HG03460 (cell line): ENCODE results near the gene LPP.

Experiments used
- ATAC-seq: cut with Tn5 transposase; IDR thresholded peaks from one replicate; pipeline ENCODE4 v1.9.1; 2021; ENCODE audit not compliant: unreplicated experiment

Gene LPP

DNA sequence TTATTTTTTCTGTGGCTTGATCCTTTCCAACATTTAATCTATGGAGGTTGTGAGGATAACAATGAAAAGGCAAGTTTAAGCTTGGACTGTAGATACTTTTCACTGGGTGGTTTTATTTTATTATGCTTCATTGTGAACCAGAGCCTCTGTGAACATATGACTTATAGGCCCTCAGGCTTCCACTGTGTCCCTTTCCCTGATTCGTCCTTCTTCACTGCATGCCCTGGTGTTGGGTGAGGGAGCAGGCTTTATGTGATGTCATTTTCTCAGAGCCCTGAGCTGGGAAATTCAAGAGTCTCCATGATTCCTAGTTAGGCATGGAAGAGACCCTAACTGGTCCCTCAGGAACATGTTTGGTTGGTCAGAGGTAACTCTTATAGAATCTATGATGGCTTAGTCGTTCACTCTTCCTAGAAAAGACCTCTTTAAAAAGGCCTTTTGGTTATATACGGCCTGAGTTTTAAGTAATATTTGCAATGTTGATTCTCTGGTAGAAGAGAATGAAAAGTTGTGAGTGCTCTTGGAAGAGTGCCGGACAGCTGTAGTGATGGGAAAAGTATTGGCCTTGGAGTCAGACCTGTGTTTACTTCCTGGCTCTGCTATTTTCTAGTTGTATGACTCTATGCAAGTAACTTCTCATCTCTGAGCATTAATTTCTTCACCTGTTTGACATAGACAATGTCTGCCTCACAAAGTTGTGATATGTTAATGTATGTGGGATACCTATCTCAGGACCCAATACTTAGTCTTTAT, 168.4 kb downstream of the LPP start:
- no peak for ATAC-seq

DNA sequence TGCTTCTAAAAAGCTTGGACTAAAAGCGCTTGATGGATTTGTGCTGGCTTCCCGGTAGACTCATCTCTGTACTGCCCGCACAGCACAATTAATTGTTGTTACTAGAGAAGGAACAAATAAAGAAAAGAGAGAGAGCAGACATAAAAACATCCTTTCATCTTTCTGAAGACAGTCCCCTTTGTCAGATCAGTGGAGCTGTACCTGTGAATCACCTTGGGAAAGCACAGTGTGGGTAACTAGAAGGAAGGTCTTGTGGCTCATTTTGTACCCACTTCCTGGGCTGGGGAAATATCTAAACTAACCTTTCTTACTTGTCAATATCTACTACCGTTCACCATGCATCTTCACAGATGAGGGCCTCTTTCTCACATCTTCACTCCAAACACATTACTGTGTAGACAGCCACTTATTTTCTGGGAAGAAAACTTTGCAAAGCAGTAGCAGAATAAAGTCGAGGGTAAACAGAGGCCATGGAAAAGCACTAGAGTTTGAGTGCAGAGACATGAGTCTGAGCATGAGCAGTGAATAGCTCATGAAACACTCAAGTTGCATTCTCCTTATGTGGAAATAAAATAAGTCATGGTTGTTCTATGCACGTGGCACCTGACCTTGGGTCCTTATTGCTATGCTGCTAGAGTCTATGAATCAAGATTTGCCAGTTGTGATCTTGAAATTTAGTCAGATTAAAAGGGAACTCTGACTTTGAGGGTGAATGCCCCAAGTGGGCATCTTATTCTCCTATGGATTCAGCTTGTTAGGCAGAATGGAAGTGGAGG, 169.3 kb downstream of the LPP start:
- ATAC-seq = no peak

DNA sequence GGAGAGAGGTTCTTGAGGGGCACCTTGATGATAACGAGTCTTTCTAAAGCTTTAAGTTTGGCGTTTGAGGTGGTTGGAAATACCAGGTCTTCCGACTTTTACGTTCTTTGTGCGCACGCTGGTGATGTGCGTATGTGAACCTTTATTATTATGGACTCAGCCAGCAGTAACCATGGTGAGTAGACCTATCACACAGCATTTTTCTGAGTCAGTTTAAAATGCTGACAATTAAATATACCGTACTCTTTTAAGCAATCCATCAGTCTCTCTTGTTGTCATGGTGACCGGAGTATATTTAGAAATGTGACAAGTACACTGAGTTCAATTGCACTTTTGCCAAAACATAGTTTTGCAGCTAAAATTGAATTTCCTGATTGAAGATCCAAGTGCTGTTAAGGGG, 172.2 kb downstream of the LPP start:
- ATAC-seq = no peak

DNA sequence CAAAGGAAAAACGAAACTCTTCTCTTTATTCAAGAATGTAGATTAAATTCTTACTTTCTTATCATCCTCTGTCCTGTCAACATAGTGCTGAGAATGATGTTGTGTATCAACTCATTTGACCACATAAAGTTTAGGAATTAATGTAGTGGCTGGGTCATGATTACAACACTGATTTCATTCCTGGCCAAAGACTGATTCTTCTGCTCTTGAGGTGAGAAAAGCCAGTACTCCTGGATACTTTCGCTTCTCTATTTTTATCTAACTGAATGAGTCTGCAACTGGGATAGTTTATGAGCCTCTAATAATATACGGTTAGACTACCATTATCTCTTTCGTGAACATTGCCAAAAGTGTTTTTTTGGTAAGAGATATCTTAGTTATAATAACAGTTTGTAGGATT, 173.0 kb downstream of the LPP start:
- ATAC-seq = no peak

DNA sequence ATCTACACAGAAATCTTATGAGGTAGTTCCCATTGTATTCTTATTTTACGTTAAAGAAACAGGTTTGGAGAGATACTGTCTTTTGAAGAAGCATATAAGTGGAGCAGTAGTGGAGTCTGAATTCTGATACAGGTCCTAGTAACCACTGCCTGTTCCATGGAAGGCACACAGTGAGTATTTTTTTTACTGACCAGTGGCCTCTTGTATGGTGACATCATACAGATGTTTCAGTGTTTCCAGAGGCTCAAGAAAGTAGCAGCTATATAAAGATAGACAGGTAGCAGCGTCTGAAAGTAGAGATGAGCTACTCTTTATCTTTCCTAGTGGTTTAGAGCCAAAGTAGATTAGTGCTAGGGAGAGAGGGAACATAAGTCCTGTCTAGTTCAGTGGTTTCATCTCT, 173.5 kb downstream of the LPP start:
- ATAC-seq = no peak

DNA sequence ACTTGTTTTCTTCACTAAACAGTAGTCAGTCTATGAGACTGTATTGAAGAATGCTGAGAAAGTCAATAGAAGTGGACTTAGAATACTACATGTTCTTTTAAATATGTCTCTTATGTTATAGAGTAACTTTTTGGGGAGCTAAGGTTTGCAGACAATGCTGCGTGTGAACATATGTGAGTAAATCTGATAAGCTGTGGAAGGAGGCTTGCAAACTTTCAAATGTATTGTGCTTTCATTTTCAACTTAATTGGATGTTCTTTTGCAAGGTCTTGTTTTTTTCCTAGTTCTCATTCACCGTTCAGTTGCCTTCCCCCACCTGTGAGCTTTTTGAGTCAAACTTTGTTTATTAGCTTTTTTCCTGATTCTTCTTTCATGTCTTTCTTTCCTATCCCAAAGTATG, 176.2 kb downstream of the LPP start:
- ATAC-seq = no peak

DNA sequence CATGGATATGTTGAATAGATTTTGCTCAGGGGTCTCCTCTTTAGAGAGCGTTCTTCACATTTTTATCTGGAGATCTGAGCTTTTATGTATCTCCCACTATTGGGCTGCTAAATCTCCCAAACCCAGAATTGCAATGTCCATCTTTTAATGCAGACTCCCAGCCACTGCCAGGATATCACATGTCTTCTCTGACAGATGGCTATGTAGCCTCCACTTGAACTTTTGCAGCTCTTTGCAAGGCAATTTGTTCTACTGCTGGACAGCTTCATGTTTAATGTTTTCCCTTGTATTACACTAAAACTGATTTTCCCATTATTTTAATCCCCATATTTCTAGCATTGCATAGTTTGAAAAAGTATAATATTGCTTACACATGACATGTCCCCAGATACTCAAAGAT, 177.2 kb downstream of the LPP start:
- no peak for ATAC-seq

DNA sequence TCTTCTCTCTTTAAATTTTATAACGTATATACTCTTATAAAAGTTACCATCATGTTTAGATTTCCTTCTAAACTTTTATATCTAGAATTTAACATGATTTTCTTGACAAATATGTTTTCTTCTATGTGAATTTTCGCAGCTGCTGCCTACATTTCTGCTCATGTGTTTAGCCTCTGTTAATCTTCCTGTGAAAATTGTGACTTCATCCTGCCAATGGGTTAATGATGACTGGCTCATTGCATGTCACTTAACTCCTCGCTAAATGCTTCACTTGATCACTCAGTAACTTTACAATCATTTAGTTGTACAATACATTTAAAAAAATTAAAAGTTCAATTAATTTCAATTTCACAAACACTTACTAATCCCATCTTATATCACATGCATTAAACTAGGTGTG, 178.1 kb downstream of the LPP start:
- no peak for ATAC-seq

DNA sequence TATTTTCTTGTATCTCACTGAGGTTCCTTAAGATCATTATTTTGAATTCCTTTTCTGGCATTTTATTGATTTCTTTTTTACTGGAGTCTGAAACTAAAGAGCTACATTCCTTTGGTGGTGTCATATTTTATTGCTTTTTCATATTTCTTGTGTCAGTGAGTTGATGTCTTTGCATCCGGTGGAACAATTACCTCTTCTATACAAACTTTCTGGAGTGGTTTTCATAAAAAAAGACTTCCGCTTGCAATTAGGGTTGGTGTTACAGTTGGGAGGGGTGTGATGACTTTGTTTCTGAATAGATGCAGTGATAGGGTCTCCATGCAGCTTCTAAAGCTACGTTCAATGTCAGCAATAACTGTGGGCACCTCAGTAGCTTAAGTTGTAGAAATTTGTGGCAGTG, 181.7 kb downstream of the LPP start:
- ATAC-seq = no peak

DNA sequence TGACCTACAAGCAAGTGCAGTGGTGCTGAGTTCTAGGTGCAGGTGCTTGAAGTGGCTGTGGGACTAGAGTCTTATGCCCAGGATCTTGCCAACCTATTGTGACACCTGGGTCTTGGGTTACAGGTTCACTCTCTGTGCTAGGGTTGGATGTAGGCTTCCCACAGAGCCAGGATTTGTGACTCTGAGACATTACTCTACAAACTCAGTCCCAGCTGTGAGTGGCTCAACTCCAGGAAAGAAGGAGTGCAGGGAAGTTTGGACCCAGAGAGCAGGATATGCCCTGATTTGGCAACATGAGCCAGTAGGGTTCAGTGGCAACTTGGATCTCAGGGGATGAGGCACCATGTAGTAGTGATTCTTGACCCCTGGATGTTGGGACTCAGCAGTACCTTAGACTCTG, 182.2 kb downstream of the LPP start:
- ATAC-seq = no peak

DNA sequence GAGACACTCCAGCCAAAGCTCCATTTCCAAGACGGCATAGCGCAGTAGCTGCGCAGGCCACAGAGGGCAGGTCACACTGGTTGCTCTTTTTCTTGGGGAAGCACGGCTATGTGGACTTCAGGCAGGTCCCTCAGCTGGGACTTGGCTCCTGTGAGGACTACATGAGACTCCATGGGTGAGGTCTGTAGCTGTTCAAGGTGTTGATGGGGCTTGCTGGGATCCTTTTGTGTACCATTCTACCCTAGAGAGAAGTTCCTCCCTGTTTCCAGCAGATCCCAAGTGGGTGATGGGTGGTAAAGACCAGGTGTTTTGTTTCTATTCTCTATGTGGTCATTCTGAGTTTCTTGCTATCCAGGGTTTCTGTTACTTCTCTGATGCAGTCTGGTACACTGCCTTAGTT, 183.3 kb downstream of the LPP start:
- no peak for ATAC-seq

DNA sequence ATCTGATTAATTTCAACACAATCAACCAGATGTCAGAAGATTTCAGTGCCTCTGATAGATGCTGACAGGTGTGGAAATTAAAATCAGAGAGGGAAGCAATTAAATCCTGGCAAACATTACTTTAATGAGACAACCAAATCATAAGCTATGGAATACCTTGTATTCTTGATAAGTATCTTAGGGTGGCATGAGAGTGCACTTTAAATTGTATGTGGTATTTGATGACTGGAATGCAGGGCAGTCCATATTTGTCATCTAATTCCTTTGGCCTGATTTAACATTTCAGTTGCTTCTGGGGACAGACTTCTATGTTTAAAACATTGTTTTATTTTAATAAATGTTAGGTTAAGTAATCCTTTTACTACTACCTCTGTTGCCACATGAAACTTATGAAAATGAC, 184.1 kb downstream of the LPP start:
- no peak for ATAC-seq

DNA sequence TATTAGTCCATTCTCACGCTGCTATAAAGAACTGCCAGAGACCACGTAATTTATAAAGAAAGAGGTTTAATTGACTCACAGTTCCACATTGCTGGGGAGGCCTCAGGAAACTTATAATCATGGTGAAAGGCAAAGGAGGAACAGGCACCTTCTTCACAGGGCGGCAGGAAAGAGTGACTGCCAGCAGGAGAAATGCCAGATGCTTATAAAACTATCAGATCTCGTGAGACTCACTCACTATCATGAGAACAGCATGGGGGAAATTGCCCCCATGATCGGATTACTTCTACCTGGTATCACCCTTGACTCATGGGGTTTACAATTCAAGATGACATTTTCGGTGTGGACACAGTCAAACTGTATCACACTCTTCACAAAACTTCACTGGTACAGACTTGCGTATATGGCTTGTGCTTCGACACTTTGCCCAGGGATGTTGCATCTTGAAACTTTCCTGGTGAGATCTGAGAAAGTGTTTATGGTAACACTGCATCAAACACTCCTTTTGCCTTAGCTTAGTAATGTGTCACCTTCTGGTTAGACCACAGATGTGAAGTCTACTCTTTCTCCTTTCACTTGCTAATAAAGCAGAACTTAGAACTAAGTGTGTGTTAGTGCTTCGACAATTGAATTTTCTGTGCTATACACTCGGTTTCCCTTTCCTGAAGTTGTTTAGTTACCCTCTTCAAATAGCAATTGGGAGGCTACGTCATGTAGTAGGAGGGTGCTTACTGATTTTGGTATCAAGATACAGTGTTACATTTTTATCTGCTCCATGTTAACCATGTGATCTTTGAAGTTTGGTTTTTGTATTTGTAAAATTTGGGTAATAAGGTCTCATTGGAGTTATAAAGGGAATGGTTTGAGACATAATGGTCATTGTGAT, 185.7 kb downstream of the LPP start:
- no peak for ATAC-seq

DNA sequence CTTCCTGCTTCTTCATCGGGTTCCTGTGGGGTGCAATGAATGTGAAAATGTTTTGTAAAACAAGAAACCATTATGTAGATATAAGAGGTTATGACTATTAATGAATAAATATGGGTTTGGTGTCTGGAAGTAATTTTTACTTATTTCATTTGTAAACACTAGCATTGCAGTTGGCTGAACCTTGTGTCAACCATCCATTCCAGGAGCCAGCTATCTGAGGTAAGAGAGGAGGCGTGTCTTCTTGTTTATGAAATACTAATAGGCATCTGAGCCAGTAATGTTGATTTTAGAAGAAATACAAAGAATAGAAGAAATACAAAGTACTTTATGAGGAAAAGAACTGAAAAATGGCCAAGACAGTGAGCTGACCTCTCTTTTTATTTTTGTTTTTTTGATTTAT, 187.5 kb downstream of the LPP start:
- no peak for ATAC-seq

DNA sequence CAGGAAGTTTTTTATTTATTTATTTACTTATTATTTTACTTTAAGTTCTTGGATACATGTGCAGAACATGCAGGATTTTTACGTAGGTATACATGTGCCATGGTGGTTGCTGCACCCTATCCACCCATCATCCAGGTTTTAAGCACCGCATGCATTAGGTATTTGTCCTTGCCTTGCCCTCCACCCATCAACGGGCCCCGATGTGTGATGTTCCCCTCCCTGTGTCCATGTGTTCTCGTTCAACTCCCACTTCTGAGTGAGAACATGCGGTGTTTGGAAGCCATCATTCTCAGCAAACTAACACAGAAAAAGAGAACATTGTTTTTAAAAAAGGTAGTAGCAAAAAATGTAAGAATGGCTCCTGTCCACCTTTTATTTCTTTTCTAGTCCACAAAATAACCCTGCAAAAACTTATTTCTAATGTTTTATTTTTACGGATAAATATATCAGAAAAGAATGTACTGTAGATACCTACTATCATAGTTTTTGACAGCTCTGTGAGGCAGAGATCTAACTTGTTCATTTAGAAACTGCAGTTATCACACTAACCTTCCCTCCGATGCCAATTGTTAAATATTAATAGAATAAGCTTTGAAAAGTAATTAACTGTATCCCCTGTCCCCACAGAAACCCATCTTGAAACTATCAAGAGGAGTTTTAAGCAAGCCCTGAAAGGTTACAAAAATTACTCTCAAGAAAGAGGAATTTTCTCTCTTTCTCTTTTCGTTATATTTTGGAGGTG, 189.2 kb downstream of the LPP start:
- no peak for ATAC-seq

DNA sequence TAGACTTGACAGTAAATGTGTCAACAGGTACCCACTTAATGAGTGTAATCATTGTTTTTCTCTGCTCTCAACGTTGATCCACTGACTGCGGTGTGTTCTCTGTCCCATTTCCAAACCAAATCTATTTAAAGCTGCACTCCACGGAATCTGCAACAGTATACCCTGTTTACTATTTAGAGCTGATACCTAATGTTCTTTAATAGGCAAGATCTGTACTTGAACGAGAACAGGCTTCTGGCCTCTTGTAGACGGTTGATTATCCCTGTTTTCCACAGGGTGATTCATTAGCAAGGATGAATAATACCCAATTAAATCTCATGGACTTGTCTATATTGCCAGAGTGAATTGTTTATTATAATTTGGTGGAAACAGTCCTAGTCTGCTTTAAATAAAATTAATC, 189.9 kb downstream of the LPP start:
- no peak for ATAC-seq

DNA sequence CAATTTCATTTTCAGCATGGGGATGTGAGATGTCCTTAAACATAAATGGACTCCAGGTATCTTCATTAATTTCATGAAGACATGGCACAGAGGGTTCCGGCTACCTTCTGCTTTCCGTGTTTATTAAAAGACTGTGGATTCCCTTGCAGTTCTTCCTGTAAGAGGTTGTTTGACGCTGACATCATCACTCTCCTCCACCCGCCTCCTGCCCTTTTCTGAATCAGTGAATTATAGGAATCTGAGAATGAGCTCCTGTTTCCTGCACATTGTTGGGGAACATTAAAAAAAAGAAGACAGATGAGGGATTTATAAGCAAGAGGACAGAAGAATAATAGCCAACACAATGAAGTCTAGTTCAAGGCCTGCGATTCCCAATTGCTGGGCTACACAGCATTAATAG, 191.3 kb downstream of the LPP start:
- ATAC-seq = no peak

DNA sequence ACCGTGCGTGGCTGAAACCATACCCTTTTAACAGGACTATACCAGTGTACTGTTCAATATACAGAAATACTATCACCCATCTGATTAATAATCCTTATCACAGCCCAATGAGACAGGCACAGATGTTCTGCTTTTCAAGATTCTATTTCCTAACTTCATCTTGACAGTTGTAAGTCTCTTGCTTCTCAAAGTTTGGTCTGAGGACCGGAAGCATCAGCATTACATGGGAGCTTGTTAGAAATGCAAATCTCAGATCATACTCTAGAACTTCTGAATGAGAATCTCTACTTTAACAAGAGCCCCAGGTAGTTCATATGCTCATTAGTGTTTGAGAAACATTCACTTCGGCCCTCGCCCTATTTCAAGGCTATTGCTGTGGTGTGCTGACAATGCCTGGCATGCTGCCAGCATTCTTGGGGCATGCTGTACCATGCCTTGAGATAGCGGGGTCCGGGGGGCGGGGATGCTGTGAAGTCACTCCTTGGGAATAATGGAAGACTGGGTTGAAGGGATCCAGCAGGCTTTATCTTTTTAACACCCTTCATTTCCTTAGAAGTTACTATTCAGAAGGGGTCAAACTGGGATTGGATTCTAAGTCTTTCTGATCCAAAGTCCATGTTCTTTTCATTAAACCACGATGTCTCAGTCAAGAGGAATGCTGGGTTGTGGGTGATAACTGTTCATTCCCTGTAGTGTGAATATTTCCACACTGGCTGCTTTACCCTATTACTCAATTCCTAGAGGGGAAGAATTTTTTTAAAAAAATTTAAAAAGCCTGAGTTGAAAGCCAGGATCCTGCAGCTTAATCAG, 194.7 kb downstream of the LPP start:
- ATAC-seq = no peak

DNA sequence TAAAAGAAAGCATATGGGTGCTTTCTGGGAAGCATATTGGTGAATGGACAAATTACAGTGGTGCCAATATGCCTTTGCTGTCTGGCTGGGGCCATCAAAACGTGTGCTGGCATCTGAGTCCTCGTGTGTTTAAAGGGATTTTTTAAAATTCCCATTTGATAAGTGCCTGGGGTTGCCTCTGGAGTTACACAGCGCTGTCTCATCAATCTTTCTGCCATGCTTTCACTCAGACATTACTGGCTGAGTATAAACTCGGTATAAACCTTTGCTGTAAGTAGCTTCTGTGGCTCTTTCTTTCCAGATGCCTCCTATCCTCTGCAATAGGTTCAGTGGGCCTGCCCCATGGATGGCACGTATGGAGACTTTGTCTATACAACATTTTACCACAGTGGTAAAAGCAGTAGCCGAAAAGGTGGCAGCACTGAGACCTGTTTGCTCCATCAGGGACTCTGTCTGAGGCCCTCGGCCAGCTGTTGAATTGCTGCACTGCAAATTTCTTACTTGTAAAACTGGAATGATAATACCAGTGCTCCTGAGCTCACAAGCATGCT, 195.5 kb downstream of the LPP start:
- no peak for ATAC-seq

DNA sequence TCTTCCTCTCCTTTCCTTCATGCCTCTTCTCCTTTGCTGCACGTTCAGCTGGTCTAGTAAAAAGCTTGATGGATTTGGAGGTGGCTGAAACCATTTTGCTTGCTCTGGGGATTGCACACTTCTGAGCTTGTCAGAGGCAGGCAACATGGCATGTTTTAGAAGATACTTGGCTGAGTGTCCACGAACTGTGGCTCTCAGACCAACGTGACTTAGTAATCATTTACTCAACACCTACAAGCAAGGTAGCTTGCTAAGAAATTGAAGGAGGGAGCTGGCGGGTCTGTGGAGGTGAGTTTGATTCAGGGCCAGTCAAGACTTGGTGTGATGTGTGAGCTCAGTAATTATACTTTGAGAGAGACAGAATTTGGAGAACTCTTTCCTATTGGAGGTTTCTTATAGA, 196.0 kb downstream of the LPP start:
- no peak for ATAC-seq
